WTC11 (cell line): ENCODE measurements around the gene CREBRF. TPM values are rescaled to one million over a fixed set of nuclear protein-coding genes. Genes with fewer than 3 reads are reported as not detected.

Experiments used
- ATAC-seq: fragments of 200-7000 bp; cut with Tn5 transposase; 2 replicates; pipeline ENCODE4 v1.10.0; 2021; ENCODE audit warnings: mild to moderate bottlenecking, moderate library complexity
- CTCF ChIA-PET: fragments of 300-600 bp; sonication (Branson Sonifier 250); formaldehyde crosslinking; loops from one replicate; lab custom pipeline; 2021; ENCODE audit warnings: antibody characterized with exemption; lab: Charles Lee
- POLR2A ChIA-PET: fragments of 350-600 bp; sonication (Branson Sonifier 250); formaldehyde crosslinking; loops from one replicate; lab custom pipeline; 2021; ENCODE audit warnings: antibody characterized with exemption; lab: Charles Lee
- DNase-seq: peaks from one replicate; pipeline ENCODE4 v3.0.0; 2021; ENCODE audit warnings: low spot score
- H3K27ac Mint-ChIP-seq: 2 replicates; pipeline ENCODE4 v1.8.0; 2021; ENCODE audit warnings: mixed read lengths
- H3K27me3 Mint-ChIP-seq: 2 replicates; pipeline ENCODE4 v1.8.0; 2021; ENCODE audit warnings: low read depth, mild to moderate bottlenecking, moderate library complexity, mixed read lengths
- H3K36me3 Mint-ChIP-seq: 2 replicates; pipeline ENCODE4 v1.8.0; 2021; ENCODE audit warnings: mixed read lengths
- H3K4me1 Mint-ChIP-seq: 2 replicates; pipeline ENCODE4 v1.8.0; 2022; ENCODE audit warnings: mixed read lengths
- H3K4me3 Mint-ChIP-seq: 2 replicates; pipeline ENCODE4 v1.8.0; 2021; ENCODE audit warnings: mild to moderate bottlenecking, moderate library complexity, mixed read lengths
- H3K9me3 Mint-ChIP-seq: 2 replicates; pipeline ENCODE4 v1.8.0; 2021; ENCODE audit warnings: mixed read lengths
- ATF2 ChIP-seq: sonication (generic); formaldehyde crosslinking; IDR thresholded peaks from 2 replicates; pipeline ENCODE4 v1.8.1; 2022; ENCODE audit warnings: low read depth, missing genetic modification reagents, borderline replicate concordance
- ELF4 ChIP-seq: sonication (generic); formaldehyde crosslinking; IDR thresholded peaks from 2 replicates; pipeline ENCODE4 v1.8.1; 2022; ENCODE audit warnings: low read depth, mild to moderate bottlenecking, moderate library complexity, missing genetic modification reagents
- ESRRA ChIP-seq: sonication (generic); formaldehyde crosslinking; IDR thresholded peaks from 2 replicates; pipeline ENCODE4 v1.8.1; 2022; ENCODE audit warnings: mild to moderate bottlenecking, missing genetic modification reagents, borderline replicate concordance
- ETV6 ChIP-seq: sonication (generic); formaldehyde crosslinking; IDR thresholded peaks from 2 replicates; pipeline ENCODE4 v1.8.1; 2022; ENCODE audit warnings: mild to moderate bottlenecking, missing genetic modification reagents
- FOXK1 ChIP-seq: sonication (generic); formaldehyde crosslinking; IDR thresholded peaks from 2 replicates; pipeline ENCODE4 v1.8.0; 2022; ENCODE audit warnings: mild to moderate bottlenecking, moderate library complexity, missing genetic modification reagents
- GRHL2 ChIP-seq: fragments of 250-450 bp; sonication (Bioruptor Pico); IDR thresholded peaks from 2 replicates; pipeline ENCODE4 v1.8.0; 2022; ENCODE audit warnings: mild to moderate bottlenecking, moderate library complexity; ENCODE audit not compliant: insufficient replicate concordance, severe bottlenecking
- GTF2I ChIP-seq: fragments of 250-450 bp; sonication (Bioruptor Pico); conservative IDR thresholded peaks from 2 replicates; pipeline ENCODE4 v1.4.0; 2021; ENCODE audit warnings: mild to moderate bottlenecking
- MYBL2 ChIP-seq: sonication (generic); formaldehyde crosslinking; IDR thresholded peaks from 2 replicates; pipeline ENCODE4 v1.8.1; 2023; ENCODE audit warnings: mild to moderate bottlenecking, moderate library complexity, missing genetic modification reagents
- NFATC4 ChIP-seq: fragments of 250-450 bp; sonication (Bioruptor Pico); IDR thresholded peaks from 2 replicates; pipeline ENCODE4 v1.9.0; 2021; ENCODE audit warnings: mild to moderate bottlenecking
- NR2C2 ChIP-seq: sonication (generic); formaldehyde crosslinking; IDR thresholded peaks from 2 replicates; pipeline ENCODE4 v1.8.0; 2022; ENCODE audit warnings: mild to moderate bottlenecking, missing genetic modification reagents
- SP1 ChIP-seq: sonication (generic); formaldehyde crosslinking; conservative IDR thresholded peaks from 2 replicates; pipeline ENCODE4 v1.8.1; 2022; ENCODE audit warnings: missing genetic modification reagents
- USF2 ChIP-seq: sonication (generic); formaldehyde crosslinking; IDR thresholded peaks from 2 replicates; pipeline ENCODE4 v1.8.1; 2023; ENCODE audit warnings: mild to moderate bottlenecking, missing genetic modification reagents, moderate library complexity
- ZNF219 ChIP-seq: sonication (generic); formaldehyde crosslinking; IDR thresholded peaks from 2 replicates; pipeline ENCODE4 v1.8.0; 2023; ENCODE audit warnings: missing genetic modification reagents, mild to moderate bottlenecking, borderline replicate concordance
- ZNF263 ChIP-seq: sonication (generic); formaldehyde crosslinking; IDR thresholded peaks from 2 replicates; pipeline ENCODE4 v1.8.1; 2022; ENCODE audit warnings: low read depth, mild to moderate bottlenecking, moderate library complexity, missing genetic modification reagents
- ZNF317 ChIP-seq: sonication (generic); formaldehyde crosslinking; IDR thresholded peaks from 2 replicates; pipeline ENCODE4 v1.8.1; 2023; ENCODE audit warnings: low read depth, mild to moderate bottlenecking, moderate library complexity, missing genetic modification reagents, borderline replicate concordance
- ZNF416 ChIP-seq: fragments of 250-450 bp; sonication (Bioruptor Pico); IDR thresholded peaks from 2 replicates; pipeline ENCODE4 v1.9.0; 2021; ENCODE audit warnings: mild to moderate bottlenecking, inconsistent platforms
- ZNF671 ChIP-seq: fragments of 250-450 bp; sonication (Bioruptor Pico); IDR thresholded peaks from 2 replicates; pipeline ENCODE4 v1.8.0; 2021; ENCODE audit warnings: mild to moderate bottlenecking
- total RNA-seq: library from RNA; stranded (reverse); gene quantifications from 3 replicates; pipeline ENCODE4 v1.2.3, GENCODE V29; 2021
- TF ChIP-seq, protein P1 (sequence below): sonication (generic); formaldehyde crosslinking; IDR thresholded peaks from 2 replicates; pipeline ENCODE4 v1.8.1; 2023; ENCODE audit warnings: mild to moderate bottlenecking, missing genetic modification reagents, borderline replicate concordance
- TF ChIP-seq, protein P2 (sequence below): sonication (generic); formaldehyde crosslinking; IDR thresholded peaks from 2 replicates; pipeline ENCODE4 v1.8.1; 2022; ENCODE audit warnings: mild to moderate bottlenecking, moderate library complexity, missing genetic modification reagents
- TF ChIP-seq, protein P3 (sequence below): sonication (generic); formaldehyde crosslinking; IDR thresholded peaks from 2 replicates; pipeline ENCODE4 v1.8.0; 2022; ENCODE audit warnings: mild to moderate bottlenecking, missing genetic modification reagents
- TF ChIP-seq, protein P4 (sequence below): sonication (generic); formaldehyde crosslinking; IDR thresholded peaks from 2 replicates; pipeline ENCODE4 v1.8.1; 2023; ENCODE audit warnings: mild to moderate bottlenecking, missing genetic modification reagents
- TF ChIP-seq, protein P5 (sequence below): sonication (generic); formaldehyde crosslinking; IDR thresholded peaks from 2 replicates; pipeline ENCODE4 v1.8.1; 2022; ENCODE audit warnings: missing genetic modification reagents, borderline replicate concordance

Gene CREBRF
- total RNA-seq, 1 experiment from 2014 or later: 5.7 TPM

- TF ChIP-seq, protein P1, sequence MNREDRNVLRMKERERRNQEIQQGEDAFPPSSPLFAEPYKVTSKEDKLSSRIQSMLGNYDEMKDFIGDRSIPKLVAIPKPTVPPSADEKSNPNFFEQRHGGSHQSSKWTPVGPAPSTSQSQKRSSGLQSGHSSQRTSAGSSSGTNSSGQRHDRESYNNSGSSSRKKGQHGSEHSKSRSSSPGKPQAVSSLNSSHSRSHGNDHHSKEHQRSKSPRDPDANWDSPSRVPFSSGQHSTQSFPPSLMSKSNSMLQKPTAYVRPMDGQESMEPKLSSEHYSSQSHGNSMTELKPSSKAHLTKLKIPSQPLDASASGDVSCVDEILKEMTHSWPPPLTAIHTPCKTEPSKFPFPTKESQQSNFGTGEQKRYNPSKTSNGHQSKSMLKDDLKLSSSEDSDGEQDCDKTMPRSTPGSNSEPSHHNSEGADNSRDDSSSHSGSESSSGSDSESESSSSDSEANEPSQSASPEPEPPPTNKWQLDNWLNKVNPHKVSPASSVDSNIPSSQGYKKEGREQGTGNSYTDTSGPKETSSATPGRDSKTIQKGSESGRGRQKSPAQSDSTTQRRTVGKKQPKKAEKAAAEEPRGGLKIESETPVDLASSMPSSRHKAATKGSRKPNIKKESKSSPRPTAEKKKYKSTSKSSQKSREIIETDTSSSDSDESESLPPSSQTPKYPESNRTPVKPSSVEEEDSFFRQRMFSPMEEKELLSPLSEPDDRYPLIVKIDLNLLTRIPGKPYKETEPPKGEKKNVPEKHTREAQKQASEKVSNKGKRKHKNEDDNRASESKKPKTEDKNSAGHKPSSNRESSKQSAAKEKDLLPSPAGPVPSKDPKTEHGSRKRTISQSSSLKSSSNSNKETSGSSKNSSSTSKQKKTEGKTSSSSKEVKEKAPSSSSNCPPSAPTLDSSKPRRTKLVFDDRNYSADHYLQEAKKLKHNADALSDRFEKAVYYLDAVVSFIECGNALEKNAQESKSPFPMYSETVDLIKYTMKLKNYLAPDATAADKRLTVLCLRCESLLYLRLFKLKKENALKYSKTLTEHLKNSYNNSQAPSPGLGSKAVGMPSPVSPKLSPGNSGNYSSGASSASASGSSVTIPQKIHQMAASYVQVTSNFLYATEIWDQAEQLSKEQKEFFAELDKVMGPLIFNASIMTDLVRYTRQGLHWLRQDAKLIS: no peak
- no peak for TF ChIP-seq GRHL2 (CRISPR knock-in tag)
- TF ChIP-seq, protein P2, sequence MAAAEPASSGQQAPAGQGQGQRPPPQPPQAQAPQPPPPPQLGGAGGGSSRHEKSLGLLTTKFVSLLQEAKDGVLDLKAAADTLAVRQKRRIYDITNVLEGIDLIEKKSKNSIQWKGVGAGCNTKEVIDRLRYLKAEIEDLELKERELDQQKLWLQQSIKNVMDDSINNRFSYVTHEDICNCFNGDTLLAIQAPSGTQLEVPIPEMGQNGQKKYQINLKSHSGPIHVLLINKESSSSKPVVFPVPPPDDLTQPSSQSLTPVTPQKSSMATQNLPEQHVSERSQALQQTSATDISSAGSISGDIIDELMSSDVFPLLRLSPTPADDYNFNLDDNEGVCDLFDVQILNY (CRISPR knock-in tag): no peak
- TF ChIP-seq ETV6 (CRISPR knock-in tag): no peak
These were observed 33.4 kb downstream of the CREBRF start (continued) for GRCh38 chr5:173089581-173089980.

DNA sequence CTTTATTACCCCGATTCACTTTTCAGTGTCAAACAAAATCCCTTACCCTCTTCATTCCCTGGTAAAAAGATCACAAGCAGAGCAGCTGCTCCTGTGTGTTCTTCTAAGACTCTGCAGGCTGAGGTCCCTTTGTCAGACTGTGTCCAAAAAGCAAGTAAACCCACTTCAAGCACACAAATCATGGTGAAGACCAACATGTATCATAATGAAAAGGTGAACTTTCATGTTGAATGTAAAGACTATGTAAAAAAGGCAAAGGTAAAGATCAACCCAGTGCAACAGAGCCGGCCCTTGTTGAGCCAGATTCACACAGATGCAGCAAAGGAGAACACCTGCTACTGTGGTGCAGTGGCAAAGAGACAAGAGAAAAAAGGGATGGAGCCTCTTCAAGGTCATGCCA is 34.5 kb downstream of the CREBRF start:
- no peaks in the 10 kb centered on the region for H3K27me3 Mint-ChIP-seq
- ATAC-seq: no peak
- TF ChIP-seq, protein P3, sequence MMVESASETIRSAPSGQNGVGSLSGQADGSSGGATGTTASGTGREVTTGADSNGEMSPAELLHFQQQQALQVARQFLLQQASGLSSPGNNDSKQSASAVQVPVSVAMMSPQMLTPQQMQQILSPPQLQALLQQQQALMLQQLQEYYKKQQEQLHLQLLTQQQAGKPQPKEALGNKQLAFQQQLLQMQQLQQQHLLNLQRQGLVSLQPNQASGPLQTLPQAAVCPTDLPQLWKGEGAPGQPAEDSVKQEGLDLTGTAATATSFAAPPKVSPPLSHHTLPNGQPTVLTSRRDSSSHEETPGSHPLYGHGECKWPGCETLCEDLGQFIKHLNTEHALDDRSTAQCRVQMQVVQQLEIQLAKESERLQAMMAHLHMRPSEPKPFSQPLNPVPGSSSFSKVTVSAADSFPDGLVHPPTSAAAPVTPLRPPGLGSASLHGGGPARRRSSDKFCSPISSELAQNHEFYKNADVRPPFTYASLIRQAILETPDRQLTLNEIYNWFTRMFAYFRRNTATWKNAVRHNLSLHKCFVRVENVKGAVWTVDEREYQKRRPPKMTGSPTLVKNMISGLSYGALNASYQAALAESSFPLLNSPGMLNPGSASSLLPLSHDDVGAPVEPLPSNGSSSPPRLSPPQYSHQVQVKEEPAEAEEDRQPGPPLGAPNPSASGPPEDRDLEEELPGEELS (CRISPR knock-in tag): no peak
- no peak for TF ChIP-seq ATF2
- TF ChIP-seq, protein P4, sequence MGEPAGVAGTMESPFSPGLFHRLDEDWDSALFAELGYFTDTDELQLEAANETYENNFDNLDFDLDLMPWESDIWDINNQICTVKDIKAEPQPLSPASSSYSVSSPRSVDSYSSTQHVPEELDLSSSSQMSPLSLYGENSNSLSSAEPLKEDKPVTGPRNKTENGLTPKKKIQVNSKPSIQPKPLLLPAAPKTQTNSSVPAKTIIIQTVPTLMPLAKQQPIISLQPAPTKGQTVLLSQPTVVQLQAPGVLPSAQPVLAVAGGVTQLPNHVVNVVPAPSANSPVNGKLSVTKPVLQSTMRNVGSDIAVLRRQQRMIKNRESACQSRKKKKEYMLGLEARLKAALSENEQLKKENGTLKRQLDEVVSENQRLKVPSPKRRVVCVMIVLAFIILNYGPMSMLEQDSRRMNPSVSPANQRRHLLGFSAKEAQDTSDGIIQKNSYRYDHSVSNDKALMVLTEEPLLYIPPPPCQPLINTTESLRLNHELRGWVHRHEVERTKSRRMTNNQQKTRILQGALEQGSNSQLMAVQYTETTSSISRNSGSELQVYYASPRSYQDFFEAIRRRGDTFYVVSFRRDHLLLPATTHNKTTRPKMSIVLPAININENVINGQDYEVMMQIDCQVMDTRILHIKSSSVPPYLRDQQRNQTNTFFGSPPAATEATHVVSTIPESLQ (CRISPR knock-in tag): no peak
- no peak for TF ChIP-seq NFATC4
- no peak for TF ChIP-seq GTF2I (CRISPR knock-in tag)
- no peak for TF ChIP-seq NR2C2
- no peak for TF ChIP-seq ZNF671
- TF ChIP-seq, protein P5, sequence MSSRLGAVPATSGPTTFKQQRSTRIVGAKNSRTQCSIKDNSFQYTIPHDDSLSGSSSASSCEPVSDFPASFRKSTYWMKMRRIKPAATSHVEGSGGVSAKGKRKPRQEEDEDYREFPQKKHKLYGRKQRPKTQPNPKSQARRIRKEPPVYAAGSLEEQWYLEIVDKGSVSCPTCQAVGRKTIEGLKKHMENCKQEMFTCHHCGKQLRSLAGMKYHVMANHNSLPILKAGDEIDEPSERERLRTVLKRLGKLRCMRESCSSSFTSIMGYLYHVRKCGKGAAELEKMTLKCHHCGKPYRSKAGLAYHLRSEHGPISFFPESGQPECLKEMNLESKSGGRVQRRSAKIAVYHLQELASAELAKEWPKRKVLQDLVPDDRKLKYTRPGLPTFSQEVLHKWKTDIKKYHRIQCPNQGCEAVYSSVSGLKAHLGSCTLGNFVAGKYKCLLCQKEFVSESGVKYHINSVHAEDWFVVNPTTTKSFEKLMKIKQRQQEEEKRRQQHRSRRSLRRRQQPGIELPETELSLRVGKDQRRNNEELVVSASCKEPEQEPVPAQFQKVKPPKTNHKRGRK (CRISPR knock-in tag): no peak
- peaks cover 3% of the 10 kb centered on the region for H3K9me3 Mint-ChIP-seq
- H3K27ac Mint-ChIP-seq: no peak overlapping the region
- H3K4me1 Mint-ChIP-seq: no peaks in the 10 kb centered on the region
- DNase-seq: no peak
- H3K4me3 Mint-ChIP-seq: no peak overlapping the region
- ChIA-PET CTCF (no interaction called here), POLR2A (no interaction called here)
- H3K36me3 Mint-ChIP-seq: no peaks in the 10 kb centered on the region

DNA sequence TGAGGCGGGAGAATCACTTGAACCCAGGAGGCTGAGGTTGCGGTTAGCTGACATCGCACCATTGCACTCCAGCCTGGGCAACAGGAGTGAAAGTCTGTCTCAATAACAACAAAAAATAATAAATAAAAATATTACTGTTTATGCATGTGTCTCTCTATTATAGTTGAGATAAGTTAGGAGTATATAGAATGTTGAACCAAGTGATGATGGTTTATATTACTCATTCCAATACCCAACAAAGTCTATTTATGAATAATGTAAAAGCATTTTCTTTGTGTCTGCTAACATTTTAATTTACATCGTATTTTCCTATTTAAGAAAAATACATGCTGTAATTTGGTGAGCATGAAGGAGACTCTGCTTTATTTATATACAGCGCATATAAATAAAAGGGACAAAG is 35.8 kb downstream of the CREBRF start:
- no peaks in the 10 kb centered on the region for H3K36me3 Mint-ChIP-seq
- ATAC-seq (no peak), DNase-seq (no peak)
- no peak overlapping the region for H3K4me3 Mint-ChIP-seq
- no peak for TF ChIP-seq NR2C2
- TF ChIP-seq FOXK1 (CRISPR knock-in tag): no peak
- no peak for TF ChIP-seq GRHL2 (CRISPR knock-in tag)
- no peak for TF ChIP-seq USF2 (CRISPR knock-in tag)
- TF ChIP-seq SP1 (CRISPR knock-in tag): no peak
- TF ChIP-seq MYBL2 (CRISPR knock-in tag): no peak
- TF ChIP-seq ZNF416 (CRISPR knock-in tag): no peak
- TF ChIP-seq ZNF219 (CRISPR knock-in tag): no peak
- TF ChIP-seq ESRRA: no peak
- TF ChIP-seq ZNF317 (CRISPR knock-in tag): no peak
- no peak for TF ChIP-seq ELF4
- no peak for TF ChIP-seq ZNF263 (CRISPR knock-in tag)
- ChIA-PET POLR2A (no interaction called here), CTCF (interaction anchor here (1.3 kb wide), 1 partner anchor 22 kb away, joined by 3 read pairs; no protein-coding TSS in a partner anchor)
- no peak overlapping the region for H3K27ac Mint-ChIP-seq
- H3K9me3 Mint-ChIP-seq: peaks cover 4% of the 10 kb centered on the region
- no peaks in the 10 kb centered on the region for H3K4me1 Mint-ChIP-seq
- no peaks in the 10 kb centered on the region for H3K27me3 Mint-ChIP-seq
